GM23338 (cell line): Measurements from ENCODE around the gene NOTCH1. TPM values are rescaled to one million over a fixed set of nuclear protein-coding genes. Genes with fewer than 3 reads are reported as not detected.

Experiments
- ATAC-seq: fragments of 200-7000 bp; cut with Tn5 transposase; 3 replicates; pipeline ENCODE4 v1.9.1; 2020
- DNase-seq: peaks from one replicate; pipeline ENCODE4 v3.0.0-alpha.2; 2015; ENCODE audit warnings: low spot score
- H2AFZ ChIP-seq: fragments of 200-600 bp; sonication (generic); 2 replicates; pipeline ENCODE4 v1.8.0; 2016; ENCODE audit warnings: antibody characterized with exemption, mild to moderate bottlenecking, moderate library complexity
- H3F3A ChIP-seq: fragments of 200-600 bp; sonication (generic); replicated peaks from 2 replicates; pipeline ENCODE4 v1.8.0; 2017; ENCODE audit warnings: antibody characterized with exemption, mixed run types, low read depth
- H3K27ac ChIP-seq: fragments of 200-600 bp; sonication (generic); 2 replicates; pipeline ENCODE4 v1.6.1; 2016; ENCODE audit warnings: low read depth
- H3K27me3 ChIP-seq: fragments of 200-600 bp; sonication (generic); 2 replicates; pipeline ENCODE4 v1.8.0; 2016; ENCODE audit warnings: mild to moderate bottlenecking, mixed run types, moderate library complexity; ENCODE audit not compliant: insufficient read depth
- H3K36me3 ChIP-seq: fragments of 200-600 bp; sonication (generic); 2 replicates; pipeline ENCODE4 v1.8.0; 2016; ENCODE audit warnings: mild to moderate bottlenecking; ENCODE audit not compliant: insufficient read depth
- H3K4me1 ChIP-seq: fragments of 200-600 bp; sonication (generic); 2 replicates; pipeline ENCODE4 v1.8.0; 2016; ENCODE audit warnings: mild to moderate bottlenecking, moderate library complexity; ENCODE audit not compliant: insufficient read depth
- H3K4me2 ChIP-seq: fragments of 200-600 bp; sonication (generic); 2 replicates; pipeline ENCODE4 v1.7.1; 2017; ENCODE audit warnings: mixed run types
- H3K4me3 ChIP-seq: fragments of 200-600 bp; sonication (generic); 2 replicates; pipeline ENCODE4 v1.6.1; 2016; ENCODE audit warnings: mixed run types
- H3K79me2 ChIP-seq: fragments of 200-600 bp; sonication (generic); replicated peaks from 2 replicates; pipeline ENCODE4 v1.8.0; 2017; ENCODE audit warnings: mild to moderate bottlenecking; ENCODE audit not compliant: insufficient read depth
- H3K9me2 ChIP-seq: fragments of 200-600 bp; sonication (generic); 2 replicates; pipeline ENCODE4 v1.8.0; 2017; ENCODE audit not compliant: insufficient read depth
- H4K20me1 ChIP-seq: fragments of 200-600 bp; sonication (generic); replicated peaks from 2 replicates; pipeline ENCODE4 v1.8.0; 2017; ENCODE audit warnings: mild to moderate bottlenecking; ENCODE audit not compliant: insufficient read depth
- H3K27ac Mint-ChIP-seq: 2 replicates; pipeline ENCODE4 v1.8.0; 2020; ENCODE audit warnings: inconsistent platforms, mild to moderate bottlenecking, moderate library complexity, mixed read lengths
- H3K27me3 Mint-ChIP-seq: 3 replicates; pipeline ENCODE4 v1.8.0; 2022; ENCODE audit warnings: low read depth, mild to moderate bottlenecking, moderate library complexity, mixed read lengths, inconsistent platforms; ENCODE audit not compliant: insufficient read depth, poor library complexity
- H3K36me3 Mint-ChIP-seq: 3 replicates; pipeline ENCODE4 v1.8.0; 2021; ENCODE audit warnings: low read depth, mild to moderate bottlenecking, inconsistent platforms, moderate library complexity, mixed read lengths
- H3K4me1 Mint-ChIP-seq: 3 replicates; pipeline ENCODE4 v1.8.0; 2020; ENCODE audit warnings: mild to moderate bottlenecking, inconsistent platforms, mixed read lengths
- H3K4me3 Mint-ChIP-seq: 3 replicates; pipeline ENCODE4 v1.8.0; 2021; ENCODE audit warnings: moderate library complexity, mild to moderate bottlenecking, inconsistent platforms, mixed read lengths
- H3K9me3 Mint-ChIP-seq: 3 replicates; pipeline ENCODE4 v1.8.0; 2020; ENCODE audit warnings: moderate library complexity, mild to moderate bottlenecking, inconsistent platforms, mixed read lengths
- CTCF ChIP-seq, 2 experiments: fragments of 200-600 bp in 1 of 2; sonication (generic) in 1 of 2; conservative IDR thresholded peaks; 2 replicates each; pipeline versions ENCODE4 v1.5.1 to v1.6.1; 2016 to 2017; ENCODE audit warnings: antibody characterized with exemption in 2 of 2, low read depth in 2 of 2, mild to moderate bottlenecking in 2 of 2, moderate library complexity in 1 of 2
- ETS1 ChIP-seq: IDR thresholded peaks from 2 replicates; pipeline ENCODE4 v1.6.1; 2016; ENCODE audit warnings: antibody characterized with exemption
- EZH2phosphoT487 ChIP-seq: fragments of 200-600 bp; sonication (generic); IDR thresholded peaks from one replicate; pipeline ENCODE4 v1.8.1; 2018; ENCODE audit warnings: antibody characterized with exemption; ENCODE audit not compliant: unreplicated experiment
- JUNB ChIP-seq: IDR thresholded peaks from one replicate; pipeline ENCODE4 v1.6.1; 2016; ENCODE audit warnings: antibody characterized with exemption; ENCODE audit not compliant: unreplicated experiment
- REST ChIP-seq: IDR thresholded peaks from one replicate; pipeline ENCODE4 v1.6.1; 2018; ENCODE audit warnings: antibody characterized with exemption; ENCODE audit not compliant: unreplicated experiment
- STAT1 ChIP-seq: IDR thresholded peaks from one replicate; pipeline ENCODE4 v1.6.1; 2016; ENCODE audit warnings: antibody characterized with exemption; ENCODE audit not compliant: unreplicated experiment
- ZNF331 ChIP-seq: fragments of 250-450 bp; sonication (Bioruptor Pico); IDR thresholded peaks from 2 replicates; pipeline ENCODE4 v1.5.0; 2020; ENCODE audit warnings: low read depth, mild to moderate bottlenecking, moderate library complexity
- ZNF462 ChIP-seq: fragments of 250-450 bp; sonication (Bioruptor Pico); IDR thresholded peaks from 2 replicates; pipeline ENCODE4 v1.5.0; 2020; ENCODE audit warnings: mild to moderate bottlenecking, moderate library complexity
- polyA plus RNA-seq: library from polyadenylated mRNA; unstranded; fragments of >200 nt; fragmentation: Nextera tagmentation; extraction: Ambion mirVana; gene quantifications from 2 replicates; pipeline ENCODE4 v1.2.1, GENCODE V29; 2016
- total RNA-seq: library from RNA; depleted of rRNA; stranded (reverse); fragments of >200 nt; shearing (Covaris generic); gene quantifications from 2 replicates; pipeline ENCODE4 v1.2.3, GENCODE V29; 2014

The NOTCH1 gene
- total and polyA plus RNA-seq, 2 experiments from 2014 or later = 9.9 to 97.2 TPM

- TF ChIP-seq REST = no peak
- TF ChIP-seq ETS1 = no peak
- no peak for TF ChIP-seq STAT1
- no peak for TF ChIP-seq EZH2phosphoT487
- no peak for TF ChIP-seq CTCF (conservative IDR thresholded peaks at IDR 0.05; ENCODE audit: low read depth in 2 of 2)
Measured at GRCh38 chr9:136484153-136485048, 61.4 kb downstream of the NOTCH1 start (continued).

- H3K4me1 ChIP-seq = peaks cover 9% of the 10 kb centered on the region
- DNase-seq = peak; percentile 90
- peak overlapping the region; percentile 88 for H3K4me3 ChIP-seq
- peaks cover 9% of the 10 kb centered on the region; the same call in 2 of the 3 replicates for H3K36me3 Mint-ChIP-seq
- peak overlapping the region; percentile 100 for H3K27ac ChIP-seq
- peak overlapping the region; percentile 94 for H3K4me2 ChIP-seq
- peaks cover 24% of the 10 kb centered on the region for H4K20me1 ChIP-seq
- H2AFZ ChIP-seq = peak overlapping the region; percentile 75; the same call in 1 of the 2 replicates
- H3K4me3 Mint-ChIP-seq = peak overlapping the region; percentile 90
- H3K27ac Mint-ChIP-seq = peak overlapping the region; percentile 97
- no peaks in the 10 kb centered on the region; the same call in 1 of the 2 replicates for H3K36me3 ChIP-seq
- no peaks in the 10 kb centered on the region for H3K27me3 ChIP-seq
- no peaks in the 10 kb centered on the region for H3K9me3 Mint-ChIP-seq
- H3F3A ChIP-seq = 0 out of 2 replicates have a peak, but pooled peaks cover 13% of the 10 kb centered on the region
- H3K79me2 ChIP-seq = peaks cover 41% of the 10 kb centered on the region
- H3K4me1 Mint-ChIP-seq = peaks cover 13% of the 10 kb centered on the region
- no peaks in the 10 kb centered on the region for H3K9me2 ChIP-seq
- ATAC-seq = peak; percentile 47
- peaks cover 20% of the 10 kb centered on the region for H3K27me3 Mint-ChIP-seq
- TF ChIP-seq ZNF462 (CRISPR knock-in tag) (no peak), ZNF331 (no peak), ETS1 (peak; percentile 28; the same call in 1 of the 2 replicates), JUNB (no peak), EZH2phosphoT487 (no peak)
Measured at GRCh38 chr9:136483589-136484152, 62.2 kb downstream of the NOTCH1 start.
